HG02938 (cell line): ENCODE results near the gene MEIS2.

Source experiments
- ATAC-seq: cut with Tn5 transposase; IDR thresholded peaks from one replicate; pipeline ENCODE4 v1.9.1; 2021; ENCODE audit warnings: mild to moderate bottlenecking, moderate library complexity; ENCODE audit not compliant: unreplicated experiment

Gene MEIS2

GRCh38 chr15:37041836-37042235 is 58.5 kb downstream of the MEIS2 start:
- ATAC-seq, result no peak

GRCh38 chr15:37041042-37041441 is 59.3 kb downstream of the MEIS2 start:
- ATAC-seq, result no peak

- ATAC-seq, result no peak
Measured at GRCh38 chr15:37040072-37040742, 60.1 kb downstream of the MEIS2 start.

- ATAC-seq, result no peak
Measured at GRCh38 chr15:37038716-37039106, 61.6 kb downstream of the MEIS2 start.

- no peak for ATAC-seq
Measured at GRCh38 chr15:37037850-37038715, 62.3 kb downstream of the MEIS2 start.

- no peak for ATAC-seq
Measured at GRCh38 chr15:37037071-37037655, 63.2 kb downstream of the MEIS2 start.

GRCh38 chr15:37034835-37035748 is 65.3 kb downstream of the MEIS2 start:
- no peak for ATAC-seq

GRCh38 chr15:37034392-37034791 is 66.0 kb downstream of the MEIS2 start:
- no peak for ATAC-seq

GRCh38 chr15:37032091-37032775 is 68.1 kb downstream of the MEIS2 start:
- ATAC-seq, result no peak

GRCh38 chr15:37031198-37031597 is 69.2 kb downstream of the MEIS2 start:
- no peak for ATAC-seq

- ATAC-seq, result no peak
Measured at GRCh38 chr15:37028625-37029296, 71.6 kb downstream of the MEIS2 start.

GRCh38 chr15:37020852-37021251 is 79.5 kb downstream of the MEIS2 start:
- no peak for ATAC-seq

- ATAC-seq, result no peak
Measured at GRCh38 chr15:37019479-37020433, 80.6 kb downstream of the MEIS2 start.

- ATAC-seq, result no peak
Measured at GRCh38 chr15:37017031-37017625, 83.2 kb downstream of the MEIS2 start.

- no peak for ATAC-seq
Measured at GRCh38 chr15:37016231-37016630, 84.1 kb downstream of the MEIS2 start.

- ATAC-seq, result no peak
Measured at GRCh38 chr15:37015451-37015850, 84.9 kb downstream of the MEIS2 start.

GRCh38 chr15:37015035-37015434 is 85.3 kb downstream of the MEIS2 start:
- ATAC-seq, result no peak

- ATAC-seq, result no peak
Measured at GRCh38 chr15:37014566-37014965, 85.8 kb downstream of the MEIS2 start.
